ENCODE measurements around the gene SNX14.
"Not testable (repeated sequence)": the region's sequence is repeated elsewhere in the genome, so short reads cannot be mapped to it uniquely, and the experiment has no call there.

Gene SNX14

DNA sequence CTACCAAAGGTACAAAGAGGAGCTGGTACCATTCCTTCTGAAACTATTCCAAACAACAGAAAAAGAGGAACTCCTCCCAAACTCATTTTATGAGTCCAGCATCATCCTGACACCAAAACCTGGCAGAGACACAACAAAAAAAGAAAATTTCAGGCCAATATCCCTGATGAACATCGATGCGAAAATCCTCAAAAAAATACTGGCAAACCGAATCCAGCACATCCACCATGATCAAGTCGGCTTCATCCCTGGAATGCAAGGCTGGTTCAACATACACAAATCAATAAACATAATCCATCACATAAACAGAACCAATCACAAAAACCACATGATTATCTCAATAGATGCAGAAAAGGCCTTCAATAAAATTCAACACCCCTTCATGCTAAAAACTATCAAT lies 10.8 kb downstream of the SNX14 start:
- DNase-seq = not testable (repeated sequence)

DNA sequence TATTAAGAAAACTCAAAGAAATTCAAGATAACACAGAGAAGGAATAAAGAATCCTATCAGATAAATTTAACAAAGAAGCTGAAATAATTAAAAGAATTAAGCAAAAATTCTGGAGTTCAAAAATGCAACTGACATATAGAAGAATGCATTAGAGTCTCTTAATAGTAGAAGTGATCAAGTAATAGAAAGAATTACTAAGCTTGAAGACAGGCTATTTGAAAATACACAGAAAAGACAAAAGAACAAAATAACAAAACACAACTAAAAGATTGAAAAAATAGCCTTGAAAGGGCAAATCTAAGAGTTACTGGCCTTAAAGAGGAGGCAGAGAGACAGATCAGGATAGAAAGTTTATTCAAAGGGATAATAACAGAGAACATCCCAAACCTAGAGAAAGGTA lies 12.1 kb downstream of the SNX14 start:
- DNase-seq = no peak

DNA sequence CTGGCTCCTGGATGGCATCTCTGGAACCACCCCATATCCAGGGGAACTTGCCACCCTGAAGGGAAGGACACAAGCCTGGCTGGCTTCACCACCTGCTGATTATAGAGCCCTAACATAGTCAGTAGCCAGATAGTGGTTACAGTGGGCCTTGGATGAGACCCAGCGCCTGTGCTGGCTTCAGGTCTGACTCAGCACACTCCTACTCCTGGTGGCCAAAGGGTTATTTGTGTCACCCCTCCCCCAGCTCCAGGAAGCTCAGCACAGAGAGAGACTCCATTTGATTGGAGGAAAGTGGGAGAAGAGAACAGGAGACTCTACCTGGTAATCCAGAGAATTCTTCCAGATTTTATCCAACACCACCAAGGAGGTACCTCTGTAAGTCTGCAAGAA lies 12.8 kb downstream of the SNX14 start:
- DNase-seq = no peak

DNA sequence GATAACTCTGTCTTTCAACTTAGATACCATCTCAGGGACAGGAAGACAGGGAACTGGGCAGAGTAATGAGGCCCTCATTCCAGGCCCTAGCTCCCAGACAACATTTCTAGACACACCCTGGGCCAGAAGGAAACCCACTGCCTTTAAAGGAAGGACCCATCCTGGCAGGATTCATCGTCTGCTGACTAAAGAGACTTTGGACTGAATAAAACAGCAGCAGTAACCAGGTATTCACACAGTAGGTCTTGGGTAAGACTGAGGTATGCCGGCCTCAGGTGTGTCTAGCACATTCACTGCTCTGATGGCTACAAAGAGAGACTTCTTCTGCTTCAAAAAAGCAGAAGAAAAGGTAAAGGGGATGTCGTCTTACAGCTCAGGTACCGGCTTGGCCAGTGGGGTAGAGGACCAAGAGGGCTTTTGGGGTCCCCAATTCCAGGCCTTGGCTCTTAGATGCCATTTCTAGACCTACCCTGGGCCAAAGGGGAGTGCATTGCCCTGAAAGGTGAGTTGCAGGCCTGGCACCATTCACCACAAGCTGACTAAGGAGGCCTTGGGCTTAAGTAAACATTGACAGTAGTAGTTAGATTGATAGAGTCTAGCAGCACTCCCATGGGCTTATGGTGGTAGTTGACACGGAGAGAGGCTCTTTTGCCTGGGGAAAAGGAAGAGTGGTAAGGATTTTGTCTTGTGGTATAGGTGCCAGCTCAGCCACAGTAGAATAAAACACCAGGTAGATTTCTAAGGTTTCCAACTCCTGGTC lies 13.4 kb downstream of the SNX14 start:
- no peak for DNase-seq

DNA sequence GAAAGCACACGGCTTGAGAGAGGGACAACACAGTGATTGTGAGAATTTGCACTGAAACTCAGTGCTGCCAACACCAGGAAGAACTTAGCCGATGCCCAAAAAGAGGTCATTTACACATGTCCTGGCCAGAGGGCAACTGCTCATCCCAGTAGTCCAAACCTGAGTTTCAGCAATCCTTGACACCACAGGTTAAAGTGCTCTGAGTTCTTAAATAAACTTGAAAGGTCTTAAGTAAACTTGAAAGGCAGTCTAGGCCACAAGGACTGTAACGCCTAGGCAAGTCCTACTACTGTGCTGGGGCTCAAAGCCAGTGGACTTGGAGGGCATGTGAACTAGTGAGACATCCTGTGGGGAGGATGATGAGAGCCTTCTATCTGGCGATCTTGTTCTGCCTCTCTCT lies 14.1 kb downstream of the SNX14 start:
- no peak for DNase-seq

DNA sequence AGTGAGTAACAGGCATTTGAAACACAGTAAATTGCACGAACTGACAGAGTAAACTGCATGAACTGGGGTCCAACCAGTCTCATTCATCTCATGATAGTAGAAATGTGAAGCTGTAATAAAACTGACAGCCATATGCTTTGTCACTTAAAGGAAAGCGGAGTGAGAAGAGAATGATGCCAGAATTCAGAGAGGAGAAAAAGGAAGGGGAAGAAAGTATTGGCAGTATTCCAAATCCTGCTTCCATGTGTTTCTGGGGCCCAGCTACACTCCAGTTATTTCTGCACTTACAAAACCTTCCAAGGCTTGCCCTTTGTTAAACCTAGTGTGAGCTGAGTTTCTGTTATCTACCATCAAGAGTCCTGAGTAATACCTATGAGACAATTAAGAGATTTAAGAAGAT lies 17.2 kb downstream of the SNX14 start:
- peak; percentile 51 to 63 (median 59) for DNase-seq

DNA sequence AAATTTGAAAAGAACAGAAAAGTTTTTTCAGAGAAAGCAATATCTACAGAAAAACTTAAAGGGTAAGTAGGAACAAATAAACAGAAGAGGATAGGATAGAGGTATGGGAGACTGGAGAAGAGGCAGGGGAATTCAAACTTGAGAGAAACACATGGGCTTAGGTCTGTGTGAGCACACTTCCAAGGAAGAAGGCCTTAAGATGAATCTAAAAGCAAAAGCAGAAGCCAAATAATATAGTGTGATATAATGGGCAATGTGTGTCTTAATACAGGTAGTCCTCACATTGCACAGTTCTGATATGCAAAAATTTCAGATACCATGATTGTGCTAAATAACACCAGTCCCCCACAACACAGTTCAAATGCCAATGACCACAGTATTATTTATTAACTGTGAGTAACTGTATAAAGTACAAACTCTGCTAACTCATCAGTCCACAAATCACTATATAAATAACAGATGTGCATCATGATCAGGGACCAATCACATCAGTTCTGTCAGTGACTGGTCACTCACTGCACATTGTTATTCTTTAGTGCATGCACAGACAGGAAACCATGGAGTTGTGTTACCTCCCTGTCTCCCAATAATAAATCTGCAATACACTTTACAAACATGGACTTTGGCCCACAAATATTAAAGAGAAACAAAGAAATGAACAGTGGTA lies 18.6 kb downstream of the SNX14 start:
- DNase-seq = no peak

DNA sequence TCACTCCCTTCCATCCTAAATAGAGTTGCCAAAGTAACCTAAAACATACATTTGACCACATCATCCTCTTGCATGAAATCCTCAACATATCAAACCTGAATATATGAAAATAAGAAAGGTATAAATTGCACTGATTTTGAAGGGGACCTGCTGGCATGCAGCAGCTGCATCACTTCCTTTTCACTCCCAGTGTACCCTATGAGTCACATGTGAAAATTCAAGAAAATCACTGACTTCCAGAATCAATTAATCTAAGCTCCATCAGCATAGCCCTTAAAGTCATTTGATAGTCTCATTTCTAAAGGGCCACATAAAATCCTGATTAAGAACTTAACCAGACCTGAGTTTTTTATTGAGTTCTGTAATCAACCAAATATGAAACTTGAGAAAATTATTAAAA lies 24.3 kb downstream of the SNX14 start:
- DNase-seq = no peak

DNA sequence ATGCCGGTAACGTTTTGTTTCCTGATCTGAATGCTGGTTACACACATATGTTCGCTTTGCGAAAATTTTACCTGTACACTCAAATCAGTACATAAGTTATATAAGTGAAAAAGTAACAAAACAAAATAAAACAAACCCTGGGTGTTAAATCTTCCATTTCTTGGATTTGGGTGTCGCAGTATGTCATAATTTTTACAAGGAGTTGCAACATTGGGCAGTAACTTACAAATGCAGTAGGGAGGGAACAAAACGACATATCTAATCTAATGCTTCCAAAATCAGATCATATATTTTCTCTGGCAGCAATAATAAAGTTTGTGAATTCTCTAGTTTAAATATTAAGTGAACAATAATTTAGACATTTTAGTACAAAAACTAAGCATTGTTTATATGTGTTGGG lies 25.2 kb downstream of the SNX14 start:
- DNase-seq = no peak

DNA sequence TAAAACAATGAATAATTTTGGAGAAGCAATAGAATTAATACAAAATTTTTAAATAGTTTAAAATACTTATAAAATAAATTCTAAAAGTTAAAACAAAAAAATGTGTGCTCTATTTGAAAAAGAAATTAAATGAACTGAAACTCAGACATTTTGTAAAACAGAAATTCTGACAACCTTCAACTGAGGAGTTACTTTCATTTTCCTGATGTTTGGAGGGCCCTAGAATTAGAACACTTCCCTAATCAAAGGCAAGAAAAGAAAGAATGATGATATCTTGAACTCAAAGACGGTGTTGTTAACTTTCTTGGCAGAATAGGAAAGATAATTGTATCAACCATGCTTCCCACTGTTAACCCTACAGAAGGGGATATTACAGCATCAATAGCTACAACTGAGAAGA lies 27.9 kb downstream of the SNX14 start:
- DNase-seq = peak in 2 of 3 donors; percentile 6 to 36

DNA sequence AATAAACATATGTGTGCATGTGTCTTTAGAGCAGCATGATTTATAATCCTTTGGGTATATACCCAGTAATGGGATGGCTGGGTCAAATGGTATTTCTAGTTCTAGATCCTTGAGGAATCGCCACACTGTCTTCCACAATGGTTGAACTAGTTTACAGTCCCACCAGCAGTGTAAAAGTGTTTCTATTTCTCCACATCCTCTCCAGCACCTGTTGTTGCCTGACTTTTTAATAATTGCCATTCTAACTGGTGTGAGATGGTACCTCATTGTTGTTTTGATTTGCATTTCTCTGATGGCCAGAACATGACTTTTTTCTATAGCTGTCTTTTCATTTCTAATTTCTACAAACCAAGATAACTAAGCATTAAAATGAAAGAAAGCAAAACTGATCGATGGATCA lies 29.4 kb downstream of the SNX14 start:
- not testable (repeated sequence) for DNase-seq

DNA sequence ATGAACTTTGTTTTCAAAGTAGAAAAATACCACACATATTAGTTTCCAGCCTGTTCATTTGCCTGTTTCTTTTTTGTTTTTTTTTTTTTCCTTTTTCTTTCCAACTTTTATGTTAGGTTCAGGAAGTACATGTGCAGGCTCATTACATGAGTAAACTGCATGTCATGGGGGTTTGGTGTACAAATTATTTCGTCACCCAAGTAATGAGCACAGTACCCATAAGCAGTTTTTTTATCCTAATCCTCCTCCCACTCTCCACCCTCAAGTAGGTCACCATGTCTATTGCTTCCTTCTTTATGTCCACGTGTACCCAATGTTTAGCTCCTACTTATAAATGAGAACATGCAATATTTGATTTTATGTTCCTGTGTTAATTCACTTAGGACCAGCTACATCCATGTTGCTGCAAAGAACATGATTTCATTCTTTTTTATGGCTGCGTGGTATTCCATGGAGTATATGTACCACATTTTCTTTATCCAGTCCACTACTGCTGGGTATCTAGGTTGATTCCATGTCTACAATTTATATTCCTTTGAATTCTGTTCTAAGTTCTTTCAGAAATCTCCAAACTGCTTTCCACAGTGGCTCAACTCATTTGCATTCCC lies 31.8 kb downstream of the SNX14 start:
- DNase-seq = peak; percentile 60 to 71 (median 62)

DNA sequence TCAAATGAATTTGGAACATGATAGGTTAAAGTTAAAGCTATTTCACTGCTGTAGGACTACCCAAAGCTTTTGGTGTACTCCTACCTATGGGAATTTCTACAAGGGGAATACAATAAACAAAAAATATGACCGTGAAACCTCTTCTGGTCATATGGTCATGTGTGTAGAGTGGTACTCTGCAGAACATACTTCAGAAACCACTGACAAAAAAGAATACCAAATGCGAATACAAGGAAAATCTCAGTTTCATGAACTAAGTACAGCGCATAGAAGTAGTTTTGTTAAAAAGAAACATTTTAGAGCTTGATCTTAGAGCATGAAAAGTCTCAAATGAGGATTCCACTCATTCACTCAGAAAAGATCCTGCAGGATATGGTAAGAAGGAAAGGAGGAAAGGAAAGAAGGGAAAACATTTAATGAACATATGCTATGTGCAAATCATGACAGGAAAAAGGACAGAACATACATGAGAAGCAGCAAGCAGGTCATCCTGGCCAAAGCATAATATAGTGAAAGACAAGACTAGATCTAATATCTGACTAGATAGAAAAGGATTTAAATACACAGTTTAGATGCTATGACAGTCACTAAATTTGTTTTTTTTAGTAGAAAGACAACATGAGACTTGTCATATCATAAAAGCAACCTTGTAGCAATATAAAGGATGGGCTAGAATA lies 36.5 kb downstream of the SNX14 start:
- no peak for DNase-seq

DNA sequence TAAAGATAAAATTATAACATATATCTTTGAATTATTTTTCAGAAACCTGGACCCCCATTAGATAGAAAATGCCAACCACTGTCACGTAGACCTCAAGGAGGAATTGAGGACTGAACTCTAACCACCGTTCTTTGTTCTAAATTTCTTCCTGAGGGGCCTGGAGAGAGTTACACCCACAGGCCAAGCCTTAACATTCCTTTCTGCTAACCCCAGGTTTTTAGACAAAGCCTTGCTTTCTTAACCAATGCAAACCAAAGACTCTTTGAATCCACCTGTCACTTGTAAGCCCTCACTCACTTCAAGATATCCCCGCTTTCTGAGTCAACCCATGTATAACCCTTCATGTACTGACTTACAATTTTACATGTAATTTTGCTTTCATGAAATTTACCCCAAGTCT lies 41.0 kb downstream of the SNX14 start:
- DNase-seq = no peak

DNA sequence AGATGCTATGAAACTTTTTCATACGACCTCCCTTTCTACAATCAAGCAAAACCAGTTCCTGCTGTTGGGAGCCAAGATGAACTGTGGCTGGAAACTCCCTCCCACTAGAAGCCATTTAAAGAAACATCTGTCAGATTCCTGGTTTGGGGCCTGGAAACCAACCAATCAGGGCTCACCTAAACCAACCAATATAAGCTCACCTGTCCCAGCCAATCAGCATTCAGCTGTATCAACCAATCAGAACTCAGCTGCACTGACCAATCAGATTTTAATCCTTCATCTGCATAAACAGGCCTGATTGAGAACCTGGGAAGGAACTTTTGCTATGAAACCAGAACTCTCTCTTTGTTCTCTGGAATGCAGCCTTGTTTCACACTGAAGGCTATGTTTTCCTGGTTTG lies 42.4 kb downstream of the SNX14 start:
- DNase-seq = no peak

DNA sequence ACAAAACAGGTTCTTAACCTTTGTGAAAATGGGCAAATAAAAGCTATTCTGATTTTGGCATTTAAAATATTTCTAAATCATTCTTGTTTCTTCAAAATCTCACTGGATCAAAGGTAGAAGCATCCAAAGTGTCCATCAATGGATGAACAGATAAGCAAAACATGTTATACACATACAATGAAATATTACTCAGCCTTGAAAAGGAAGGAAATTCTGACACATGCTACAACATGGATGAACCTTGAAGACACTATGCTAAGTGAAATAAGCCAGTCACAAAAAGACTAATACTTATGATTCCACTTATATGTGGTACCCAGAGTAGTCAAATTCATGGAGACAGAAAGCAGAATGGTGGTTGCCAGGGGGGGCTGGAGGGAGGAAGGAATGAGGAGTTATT lies 45.9 kb downstream of the SNX14 start:
- DNase-seq = no peak

DNA sequence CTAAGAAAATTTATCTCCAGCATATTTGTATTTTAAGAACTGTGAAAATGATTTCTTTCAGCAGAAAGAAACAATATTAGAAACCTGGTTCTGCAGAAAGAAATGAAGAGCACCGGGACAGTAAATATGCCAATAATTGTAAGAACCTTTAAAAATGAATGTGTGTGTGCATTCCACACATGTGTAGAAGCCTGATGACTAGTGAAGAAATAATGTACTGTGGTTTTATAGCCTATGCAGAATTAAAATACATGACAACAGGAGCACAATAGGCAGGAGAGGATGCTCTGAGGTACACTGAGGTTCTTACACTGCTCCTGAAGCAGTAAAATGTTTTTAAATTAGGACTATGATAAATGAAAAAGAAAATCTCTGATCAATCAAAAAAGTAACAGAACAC lies 48.9 kb downstream of the SNX14 start:
- no peak for DNase-seq

DNA sequence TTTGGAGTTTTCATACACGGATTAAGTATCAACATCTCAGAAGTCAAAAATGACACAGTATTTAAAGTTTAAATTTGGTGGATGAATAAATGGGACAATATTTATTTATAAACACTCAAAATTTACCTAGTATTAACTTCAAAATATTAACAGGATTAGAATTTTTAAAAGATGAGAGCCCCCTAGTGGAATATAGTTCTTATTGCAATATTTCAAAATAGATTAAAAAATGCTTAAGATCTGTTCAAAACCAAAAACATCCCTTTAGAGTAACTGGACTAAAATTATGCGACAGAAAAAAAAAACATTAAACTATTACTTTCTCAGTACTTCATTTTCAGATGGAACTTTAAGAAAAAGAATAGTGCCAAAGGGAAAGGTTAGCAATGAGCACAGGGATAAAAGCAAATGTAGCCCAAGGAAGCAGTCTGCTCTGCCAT lies 56.6 kb downstream of the SNX14 start:
- DNase-seq = peak; percentile 2 to 49 (median 40)

DNA sequence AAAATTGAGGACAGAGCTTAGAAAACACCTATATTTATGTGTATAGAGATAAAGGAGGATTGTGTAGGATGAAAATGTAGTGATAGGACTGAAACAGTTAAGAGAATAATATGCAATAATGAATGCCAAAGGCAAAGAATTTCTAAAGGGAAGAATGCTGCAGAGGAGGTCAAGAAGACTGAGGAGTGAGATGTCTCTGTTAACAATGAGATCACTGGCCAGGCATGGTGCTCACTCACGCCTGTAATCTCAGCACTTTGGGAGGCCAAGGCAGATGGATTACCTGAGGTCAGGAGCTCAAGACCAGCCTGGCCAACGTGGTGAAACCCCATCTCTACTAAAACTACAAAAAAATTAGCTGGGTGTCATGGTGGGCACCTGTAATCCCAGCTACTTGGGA lies 69.4 kb downstream of the SNX14 start:
- not testable (repeated sequence) for DNase-seq

DNA sequence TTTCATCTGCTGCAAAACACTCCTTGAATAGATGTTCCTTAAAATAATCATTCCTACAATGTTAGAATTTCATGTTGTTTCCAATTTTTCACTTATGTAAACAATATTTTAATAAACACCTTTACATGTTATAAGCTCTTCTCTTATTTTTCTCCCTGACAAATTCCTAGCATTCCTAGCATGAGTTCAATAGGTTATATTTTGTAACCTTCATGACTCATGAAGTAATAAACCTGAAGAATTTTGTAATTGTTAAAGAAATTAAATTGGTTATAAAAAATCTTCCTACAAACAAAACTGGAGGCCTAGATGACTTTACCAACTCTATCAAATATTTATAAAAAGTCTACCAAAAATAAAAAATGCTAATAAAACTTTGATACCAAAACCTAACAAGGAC lies 77.5 kb downstream of the SNX14 start:
- no peak for DNase-seq

DNA sequence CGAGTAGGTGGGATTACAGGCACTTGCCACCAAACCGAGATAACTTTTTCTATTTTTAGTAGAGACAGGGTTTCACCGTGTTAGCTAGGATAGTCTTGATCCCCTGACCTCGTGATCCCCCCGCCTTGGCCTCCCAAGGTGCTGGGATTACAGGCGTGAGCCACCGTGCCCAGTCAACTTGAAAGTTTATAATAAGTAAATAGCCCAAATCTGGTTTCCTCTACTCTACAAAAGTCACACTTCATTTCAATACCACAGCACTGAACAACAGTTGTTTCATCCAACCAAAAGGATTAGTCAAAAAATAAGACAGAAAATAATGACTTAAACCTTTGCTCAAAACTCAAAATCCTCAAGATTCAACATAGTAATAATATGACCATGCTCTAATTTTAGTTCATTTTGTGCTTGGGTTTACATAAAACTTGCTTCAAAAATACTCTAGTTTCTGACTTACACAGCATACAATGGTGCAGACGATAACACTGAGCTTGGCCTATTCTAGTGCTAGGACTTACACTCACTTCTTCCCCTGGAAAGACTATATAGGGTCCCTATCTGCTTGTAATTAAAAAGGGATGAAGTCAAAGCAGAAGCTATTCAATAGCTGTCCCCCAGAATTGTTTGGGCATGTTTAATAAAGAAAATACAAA lies 87.1 kb downstream of the SNX14 start:
- no peak for DNase-seq

DNA sequence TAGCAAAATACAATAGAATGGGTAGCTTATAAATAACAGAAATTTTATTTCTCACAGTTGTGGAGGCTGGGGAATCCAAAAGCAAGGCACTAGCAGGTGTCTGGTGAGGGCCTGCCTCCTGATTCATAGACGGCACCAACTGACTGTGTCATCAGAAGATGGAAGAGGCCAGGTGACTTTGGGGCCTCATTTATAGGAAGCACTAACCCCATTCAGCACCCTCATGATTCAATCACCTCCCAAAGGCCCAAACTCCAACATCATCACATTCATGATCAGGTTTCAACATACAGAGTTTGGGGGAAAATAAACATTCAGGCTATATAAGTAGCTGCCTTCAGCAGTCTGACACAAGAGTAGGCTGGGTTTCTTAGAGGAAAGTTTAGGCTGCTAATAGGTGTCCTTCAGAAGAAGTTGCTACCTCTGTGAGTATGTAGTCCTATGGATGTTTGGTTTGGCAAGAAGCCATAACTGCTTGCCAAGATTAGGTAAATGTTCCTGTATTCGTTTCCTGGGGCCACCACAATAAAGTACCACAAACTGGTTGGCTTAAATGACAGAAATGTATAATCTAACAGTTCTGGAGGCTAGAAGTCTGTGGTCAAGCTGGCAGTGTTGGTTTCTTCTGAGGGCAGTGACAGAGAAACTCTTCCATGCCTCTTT lies 94.9 kb downstream of the SNX14 start:
- DNase-seq = no peak

DNA sequence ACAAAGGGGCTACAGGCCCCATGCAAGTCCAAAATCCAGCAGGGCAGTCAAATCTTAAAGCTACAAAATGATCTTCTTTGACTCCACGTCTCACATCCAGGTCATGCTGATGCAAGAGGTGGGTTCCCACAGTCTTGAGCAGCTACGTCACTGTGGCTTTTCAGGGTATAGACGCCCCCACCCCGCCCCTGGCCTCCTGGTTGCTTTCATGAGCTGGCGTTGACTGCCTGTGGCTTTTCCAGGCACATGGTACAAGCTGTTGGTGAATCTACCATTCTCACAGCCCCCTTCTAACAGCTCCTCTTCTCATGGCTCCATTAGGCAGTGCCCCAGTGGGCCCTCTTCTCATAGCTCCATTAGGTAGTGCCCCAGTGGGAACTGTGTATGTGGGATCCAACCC lies 96.8 kb downstream of the SNX14 start:
- DNase-seq = no peak

Data from suppressor macrophage treated with lipopolysaccharide for 1 hour (primary cell).